NCI-H2196 (cell line): ENCODE data around the gene PRELID2.
"Not testable (repeated sequence)": the region's sequence is repeated elsewhere in the genome, so short reads cannot be mapped to it uniquely, and the experiment has no call there.

Experiments
- DNase-seq: peaks from one replicate; lab custom pipeline; 2025; ENCODE audit not compliant: unreplicated experiment; lab: John Stamatoyannopoulos, UW

The PRELID2 gene

DNA sequence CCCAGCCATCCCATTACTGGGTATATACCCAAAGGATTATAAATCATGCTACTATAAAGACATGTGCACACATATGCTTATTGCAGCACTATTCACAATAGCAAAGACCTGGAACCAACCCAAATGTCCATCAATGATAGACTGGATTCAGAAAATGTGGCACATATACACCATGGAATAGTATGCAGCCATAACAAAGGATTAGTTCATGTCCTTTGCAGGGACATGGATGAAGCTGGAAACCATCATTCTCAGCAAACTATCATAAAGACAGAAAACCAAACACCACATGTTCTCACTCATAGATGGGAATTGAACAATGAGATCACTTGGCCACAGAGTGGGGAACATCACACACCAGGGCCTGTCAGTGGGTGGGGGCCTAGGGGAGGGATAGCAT lies 36.6 kb downstream of the PRELID2 start:
- DNase-seq = not testable (repeated sequence)

DNA sequence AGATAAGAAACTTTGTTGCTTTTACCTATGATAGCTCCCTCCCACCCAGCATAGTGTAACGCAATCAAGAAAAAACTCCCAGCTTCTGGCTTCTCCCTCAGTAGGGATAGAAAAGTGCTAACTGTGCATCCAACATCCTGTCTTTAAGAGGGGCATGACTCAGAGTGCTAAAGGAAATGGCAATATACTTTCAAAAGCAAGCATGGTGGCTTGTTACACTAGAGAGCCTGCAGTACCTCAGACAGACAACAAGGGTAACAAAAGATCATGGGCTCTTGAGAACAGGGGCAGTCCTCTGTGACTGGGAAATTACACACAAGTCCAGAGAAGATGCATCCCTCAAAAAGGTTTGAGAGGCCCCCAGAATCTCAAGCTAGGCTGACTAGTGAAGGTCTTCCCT lies 37.8 kb downstream of the PRELID2 start:
- no peak for DNase-seq

DNA sequence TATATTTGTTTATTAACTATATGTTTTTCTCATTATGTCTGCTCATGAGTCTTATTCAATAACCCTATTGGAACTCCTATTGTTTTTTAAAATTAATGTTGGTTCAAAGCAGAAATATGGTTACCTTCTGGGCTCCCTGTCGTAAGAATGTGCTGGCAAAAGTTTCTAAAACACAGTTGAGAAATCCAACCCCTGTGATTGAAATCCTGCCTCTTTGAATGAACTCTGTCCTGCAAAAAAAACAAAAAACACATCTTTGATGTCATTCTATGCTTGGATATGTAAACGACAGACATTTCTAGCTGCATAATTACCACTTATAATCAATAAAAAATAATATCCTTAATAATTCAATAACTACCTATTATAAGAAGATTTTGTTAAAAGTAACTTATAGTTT lies 38.8 kb downstream of the PRELID2 start:
- DNase-seq = no peak

DNA sequence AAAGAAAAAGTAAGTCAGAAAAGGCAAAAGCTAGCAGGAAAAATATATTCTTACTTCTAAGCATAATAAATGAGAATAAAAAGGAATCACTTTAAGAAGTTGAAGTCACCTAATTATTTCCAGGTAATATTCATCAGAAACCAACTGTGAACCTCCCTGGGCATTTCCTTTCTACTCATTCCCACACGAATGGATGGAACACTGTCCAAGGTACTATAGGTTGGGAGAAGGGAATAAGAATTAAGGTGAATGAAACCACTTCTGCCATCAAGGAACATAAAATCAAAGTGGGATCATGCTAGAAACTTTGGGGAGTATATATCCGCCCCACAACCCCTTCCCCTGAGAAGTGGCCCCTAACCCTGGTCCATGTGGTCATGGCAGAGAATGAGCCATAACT lies 41.6 kb downstream of the PRELID2 start:
- DNase-seq = no peak

DNA sequence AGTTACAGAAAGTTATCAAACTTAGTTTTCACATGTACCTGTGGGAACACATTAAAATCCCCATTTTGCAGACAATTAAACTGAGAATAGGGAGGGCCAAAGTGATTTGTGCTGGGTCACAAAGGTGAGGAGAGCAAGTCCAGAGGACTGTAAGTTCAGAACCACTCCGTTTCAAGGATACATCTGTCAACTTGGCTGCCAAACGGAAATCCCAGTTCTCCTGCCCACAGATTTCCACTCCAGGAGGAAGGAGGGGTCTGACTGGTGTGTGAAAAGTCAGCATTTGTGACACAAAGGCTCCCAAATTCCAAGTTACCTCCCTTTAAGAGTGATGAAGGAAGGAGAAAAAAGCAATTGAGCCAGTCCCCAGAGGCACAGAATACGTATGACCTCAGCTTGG lies 42.3 kb downstream of the PRELID2 start:
- no peak for DNase-seq

DNA sequence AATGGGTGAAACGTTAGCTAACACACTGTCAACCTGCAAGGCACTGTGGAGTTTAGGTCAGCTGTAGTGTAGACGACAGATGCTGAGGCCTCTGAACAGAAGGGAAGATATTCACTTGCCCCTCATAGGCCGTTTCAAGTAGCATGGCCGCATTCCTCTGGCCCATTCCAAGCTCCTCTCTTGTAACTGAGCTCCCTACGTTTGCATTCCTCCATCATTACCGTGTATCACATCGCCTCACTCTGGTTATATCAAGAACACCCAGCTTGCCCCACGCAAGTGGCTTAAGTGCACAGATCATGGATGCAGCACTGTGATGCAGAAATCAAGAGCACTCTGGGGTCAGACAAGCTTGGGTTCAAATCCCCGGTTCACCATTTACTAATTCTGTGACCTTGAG lies 43.3 kb downstream of the PRELID2 start:
- DNase-seq = no peak

DNA sequence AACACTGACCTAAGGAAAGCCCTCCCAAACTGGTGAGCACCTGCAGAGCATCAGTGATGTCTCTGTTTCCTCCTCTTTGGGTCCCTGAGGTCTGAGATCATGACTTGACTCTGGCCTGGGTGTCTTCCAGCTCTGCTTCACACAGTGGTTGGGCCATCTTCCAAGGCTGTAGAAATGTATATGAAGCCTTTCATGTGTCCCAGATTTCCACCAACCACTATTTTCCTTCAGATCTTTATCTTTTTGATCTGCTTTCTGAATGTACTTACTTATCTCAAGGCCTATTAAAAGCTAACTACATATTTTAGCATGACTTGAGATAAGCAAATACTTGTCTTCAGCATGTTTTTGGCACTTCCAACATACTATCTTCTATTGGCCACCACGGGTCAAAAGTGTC lies 47.1 kb downstream of the PRELID2 start:
- no peak for DNase-seq

DNA sequence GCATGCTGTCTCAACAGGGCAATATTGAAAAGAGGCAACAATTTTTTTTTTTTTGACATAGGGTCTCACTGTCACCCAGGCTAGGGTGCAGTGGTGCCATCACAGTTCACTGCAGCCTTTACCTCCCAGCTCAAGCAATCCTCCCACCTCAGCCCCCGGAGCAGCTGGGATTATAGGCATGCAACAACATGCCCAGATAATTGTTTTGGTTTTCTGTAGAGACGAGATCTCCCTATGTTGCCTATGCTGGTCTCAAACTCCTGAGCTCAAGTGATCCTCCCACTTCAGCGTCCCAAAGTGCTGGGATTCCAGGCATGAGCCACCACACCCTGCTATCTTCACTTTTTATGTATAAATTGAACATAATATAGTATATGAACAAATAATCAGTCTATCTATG lies 47.6 kb downstream of the PRELID2 start:
- no peak for DNase-seq

DNA sequence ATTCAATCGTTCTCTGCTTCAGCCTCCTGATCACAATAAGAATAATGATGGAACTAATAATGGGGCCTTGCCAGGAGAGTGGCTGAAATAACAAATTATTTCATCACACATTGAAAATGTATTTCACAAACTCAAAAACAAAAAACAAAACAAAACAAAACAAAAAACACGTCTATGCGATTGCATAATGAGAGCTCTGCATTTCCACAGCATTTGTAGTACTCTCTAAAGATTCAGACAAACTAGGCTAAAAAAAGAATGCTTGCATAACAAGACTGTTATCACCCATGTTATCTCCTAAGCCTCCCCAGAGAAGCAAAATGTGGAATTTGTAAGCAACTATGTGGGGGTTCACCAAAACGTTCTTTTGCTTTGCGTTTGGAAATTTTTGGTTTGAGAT lies 48.1 kb downstream of the PRELID2 start:
- no peak for DNase-seq

DNA sequence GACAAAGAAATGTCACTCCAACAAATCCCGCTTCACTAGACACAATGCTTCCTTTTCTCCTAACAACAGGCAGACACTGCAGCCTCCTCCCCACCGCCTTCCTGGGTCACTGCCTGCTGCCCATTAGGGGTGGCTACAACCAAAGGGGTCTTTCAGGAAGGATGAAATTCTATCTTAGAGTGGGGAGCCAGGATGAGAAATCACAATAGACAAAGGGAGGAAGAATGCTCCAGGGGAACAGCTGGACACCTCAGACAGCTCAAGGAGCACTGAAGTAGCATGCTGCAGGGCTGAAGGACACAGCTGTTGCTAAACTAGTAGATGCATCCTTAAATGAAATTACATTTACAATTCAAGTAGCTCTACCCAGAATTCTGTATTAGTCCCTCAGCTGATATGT lies 54.2 kb downstream of the PRELID2 start:
- no peak for DNase-seq

DNA sequence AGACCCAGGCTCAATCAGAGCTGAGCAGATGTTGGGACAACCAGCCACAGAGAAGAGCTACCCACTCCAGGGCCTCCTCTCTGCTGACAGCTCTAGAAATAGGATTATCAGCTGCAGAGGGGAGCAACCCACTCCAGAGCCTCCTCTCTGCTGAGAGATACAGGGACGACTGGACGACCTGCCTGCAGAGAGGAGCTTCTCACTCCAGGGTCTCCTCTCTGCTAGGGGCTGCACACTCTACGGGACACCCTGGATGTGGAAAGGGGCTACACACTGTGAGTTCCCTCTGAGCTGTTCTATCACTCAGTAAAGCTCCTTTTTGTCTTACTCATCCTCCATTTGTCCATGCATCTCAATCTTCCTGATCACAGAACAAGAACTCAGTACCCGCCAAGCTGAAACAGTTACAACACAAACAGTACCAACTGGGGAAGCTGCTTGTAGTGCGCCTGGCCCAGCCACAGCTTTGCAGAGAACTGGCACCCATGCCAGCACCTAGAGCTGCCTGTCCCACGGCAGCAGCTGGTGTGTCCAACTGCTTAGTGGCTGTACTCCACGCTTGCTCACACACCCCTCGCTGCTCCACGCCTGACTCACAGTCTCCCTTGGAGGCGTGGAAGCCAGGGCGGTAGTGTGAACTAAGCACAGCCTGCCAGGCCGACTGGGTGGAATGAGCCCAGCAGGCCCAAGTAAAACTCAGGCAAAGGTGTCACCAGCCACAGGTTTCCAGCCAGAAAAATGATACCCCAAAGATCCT lies 56.8 kb downstream of the PRELID2 start:
- DNase-seq = no peak

DNA sequence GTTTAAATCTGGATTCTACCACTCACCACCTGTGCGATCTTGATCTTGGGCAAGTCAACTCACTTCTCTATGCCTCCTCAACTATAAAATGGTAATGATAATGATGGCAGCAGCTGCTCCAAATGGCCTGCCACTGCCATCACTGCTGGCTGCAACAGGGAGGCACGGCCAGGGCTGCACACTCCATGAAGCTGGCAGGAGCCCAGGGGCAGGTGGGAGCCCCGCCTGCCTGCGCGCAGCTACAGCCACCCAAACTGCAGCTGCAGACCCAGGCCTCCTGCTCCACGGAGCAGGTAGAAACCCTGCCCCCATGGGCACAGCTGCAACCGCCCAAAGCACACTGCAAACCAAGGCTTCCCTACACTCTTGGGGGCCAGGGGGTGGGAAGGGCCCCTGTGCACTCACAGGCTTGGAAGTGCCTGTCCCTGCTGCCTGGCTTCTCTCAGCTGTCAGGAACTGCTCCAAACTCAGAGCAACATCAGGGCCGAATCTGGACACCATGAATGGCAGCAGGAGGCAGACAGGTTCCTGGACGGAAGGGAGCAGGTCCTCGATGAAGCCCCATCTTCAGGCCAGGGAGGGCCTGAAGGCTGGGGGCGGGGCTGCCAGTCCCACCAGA lies 57.6 kb downstream of the PRELID2 start:
- DNase-seq = no peak

DNA sequence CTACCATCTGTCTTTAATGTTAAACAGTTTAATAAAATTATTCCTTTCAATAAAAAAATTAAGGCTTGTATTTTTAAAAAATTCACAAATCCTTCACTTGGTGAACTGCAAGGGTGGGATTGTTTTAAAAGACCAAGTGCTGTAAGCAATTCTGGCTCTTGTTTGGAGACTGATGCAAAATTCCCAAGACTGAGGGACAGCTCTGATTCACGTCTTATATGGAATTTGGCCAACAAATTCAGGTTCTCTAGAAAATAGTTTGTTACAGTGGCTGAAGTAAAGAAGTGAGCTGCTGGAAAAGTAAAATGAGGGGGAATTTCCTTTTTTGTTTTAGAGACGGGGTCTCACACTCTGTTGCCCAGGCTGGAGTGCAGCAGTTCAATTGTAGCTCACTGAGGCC lies 58.3 kb downstream of the PRELID2 start:
- no peak for DNase-seq

DNA sequence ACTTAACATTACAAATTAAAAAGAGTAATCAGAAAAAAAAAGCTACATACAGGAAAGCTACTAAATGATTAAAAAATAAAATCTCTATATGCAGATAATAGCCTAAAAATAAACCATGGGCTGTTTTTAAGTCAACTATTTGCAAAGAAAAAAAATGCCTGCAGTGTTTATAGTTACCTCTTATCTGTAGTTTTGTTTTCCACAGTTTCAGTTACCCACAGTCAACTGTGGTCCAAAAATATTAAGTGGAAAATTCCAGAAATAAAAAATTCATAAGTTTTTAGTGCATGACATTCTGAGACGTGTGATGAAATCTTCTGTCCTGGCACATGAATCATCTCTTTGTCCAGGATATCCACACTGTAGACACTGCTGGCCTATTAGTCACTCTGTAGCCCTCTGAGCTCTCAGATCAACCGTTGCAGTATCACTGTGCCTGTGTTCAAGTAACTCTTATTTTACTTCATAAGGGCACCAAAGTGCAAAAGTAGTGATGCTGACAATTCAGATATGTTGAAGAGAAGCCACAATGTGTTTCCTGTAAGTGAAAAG lies 59.2 kb downstream of the PRELID2 start:
- DNase-seq = no peak

DNA sequence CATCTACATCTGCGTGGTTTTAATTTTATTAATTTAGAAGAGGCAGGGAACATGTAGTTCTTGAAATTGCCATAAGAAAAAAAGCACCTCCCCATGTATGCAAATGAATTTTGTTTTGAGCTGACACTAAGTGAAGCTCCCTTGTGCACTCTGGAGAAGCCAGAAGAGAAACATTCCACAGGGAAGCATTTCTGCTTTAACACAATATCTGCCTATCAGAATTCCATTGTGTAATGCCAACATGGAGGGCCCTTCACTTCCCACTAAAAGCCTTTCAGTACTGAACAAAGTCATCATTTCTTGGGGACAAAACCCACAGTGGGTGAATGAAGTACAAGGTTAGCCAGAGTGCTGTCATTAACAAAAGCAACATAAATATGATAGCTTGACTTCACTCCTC lies 59.7 kb downstream of the PRELID2 start:
- DNase-seq = no peak

DNA sequence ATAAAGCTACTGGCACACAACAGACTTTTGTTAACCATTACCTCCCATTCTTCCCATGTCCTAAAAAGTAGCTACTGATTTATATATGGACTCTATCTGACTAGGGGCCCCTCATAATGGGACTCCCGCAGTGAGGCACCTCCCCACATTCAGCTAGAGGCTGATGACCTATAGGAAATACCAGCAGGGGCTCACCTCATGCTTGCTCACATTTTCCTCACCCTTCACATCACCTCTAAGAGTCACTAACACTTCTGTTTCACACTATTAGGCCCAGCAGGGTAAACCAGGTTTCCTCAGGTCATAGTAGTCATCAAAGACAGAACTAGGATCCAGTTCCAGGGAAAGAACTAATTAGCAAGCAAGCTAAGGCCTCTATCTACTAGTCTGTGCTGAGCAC lies 60.7 kb downstream of the PRELID2 start:
- DNase-seq = no peak

DNA sequence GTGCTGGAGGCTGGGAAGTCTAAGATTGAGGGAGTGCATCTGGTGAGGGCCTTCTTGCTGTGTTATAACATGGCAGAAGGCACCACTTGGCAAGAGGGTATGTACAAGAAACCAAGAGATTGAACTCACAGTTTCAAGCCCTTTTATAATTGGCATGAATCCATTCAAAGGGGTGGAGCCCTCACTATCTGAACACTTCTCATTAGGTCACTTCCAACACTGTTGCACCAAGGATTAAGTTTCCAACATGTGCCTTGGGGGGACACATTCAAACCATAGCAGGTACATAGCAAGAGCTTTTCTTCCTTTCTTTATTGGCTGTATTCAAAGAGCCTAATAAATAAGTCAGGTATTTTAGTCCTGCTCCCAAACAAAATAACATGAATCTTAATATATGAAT lies 62.7 kb downstream of the PRELID2 start:
- no peak for DNase-seq

DNA sequence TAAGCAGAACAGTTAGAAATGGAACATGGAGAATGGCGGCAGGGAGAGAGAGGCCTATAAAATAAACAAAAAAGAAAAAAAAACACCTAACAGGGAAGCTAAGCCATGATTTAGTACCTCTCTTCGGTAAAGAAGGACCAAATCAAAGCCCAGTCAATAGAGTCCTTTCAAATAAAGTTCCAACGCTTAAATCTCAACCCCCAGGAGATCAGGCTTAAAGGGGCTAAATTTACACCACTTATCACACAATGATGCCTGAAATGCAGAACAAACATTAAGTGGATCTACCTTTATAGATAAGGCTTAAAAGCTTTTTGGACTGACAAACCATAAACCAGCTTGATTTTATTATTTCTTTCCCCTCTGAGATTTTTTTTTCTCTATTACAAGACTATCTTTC lies 66.3 kb downstream of the PRELID2 start:
- DNase-seq = no peak

DNA sequence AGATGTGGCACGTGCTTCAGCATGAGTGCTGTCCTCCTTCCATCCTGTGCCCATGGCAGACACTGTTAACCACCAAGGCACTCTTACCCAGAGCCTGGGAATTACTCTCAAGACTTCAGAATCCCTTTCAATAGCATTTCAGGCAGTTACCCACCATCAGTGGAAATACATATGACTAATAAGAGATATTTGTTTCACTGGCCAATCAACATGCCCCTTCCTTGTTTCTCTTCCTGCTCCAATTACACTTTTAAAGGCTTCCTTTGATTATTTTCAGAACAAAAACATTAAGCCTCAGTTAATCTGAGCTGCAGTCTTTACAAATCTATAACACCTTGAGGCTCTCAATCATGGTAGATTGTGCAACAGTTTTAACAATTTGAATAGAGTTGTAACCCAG lies 70.8 kb downstream of the PRELID2 start:
- DNase-seq = no peak

DNA sequence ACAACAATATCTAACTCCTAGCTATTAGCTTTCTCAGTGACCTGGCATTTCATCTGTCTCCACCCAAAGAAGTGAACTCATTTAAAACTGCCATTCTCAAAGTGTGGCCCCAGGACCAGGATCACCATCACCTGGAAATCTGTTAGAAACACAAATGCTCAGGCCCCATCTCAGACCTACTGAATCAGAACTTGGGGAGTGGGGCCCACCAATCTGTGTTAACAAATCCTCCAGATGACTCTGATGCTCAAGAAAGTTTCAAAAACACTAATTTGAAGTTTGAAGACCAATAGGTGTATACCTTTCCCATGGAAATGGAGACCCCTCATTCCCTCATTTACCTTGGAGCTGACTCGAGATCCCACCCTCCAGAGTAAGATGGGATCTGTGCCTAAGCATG lies 72.3 kb downstream of the PRELID2 start:
- DNase-seq = no peak

DNA sequence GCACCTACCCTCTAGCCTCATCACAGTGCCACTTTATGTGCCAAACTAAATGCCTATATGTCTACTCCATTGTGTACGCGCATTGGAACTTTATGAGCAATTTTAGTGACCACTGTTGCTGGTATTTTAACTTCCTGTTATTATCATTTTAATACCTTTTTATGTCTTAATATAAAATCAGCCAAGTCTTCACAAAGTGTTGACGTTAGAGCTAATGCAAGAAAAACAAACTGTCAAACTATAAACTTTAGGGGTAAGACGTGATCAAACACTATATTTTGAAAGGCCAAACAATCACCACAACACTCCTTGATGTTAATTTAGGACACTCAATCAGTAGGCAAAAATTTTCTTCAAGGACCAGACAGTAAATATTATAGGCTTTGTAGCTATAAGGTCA lies 73.9 kb downstream of the PRELID2 start:
- no peak for DNase-seq

DNA sequence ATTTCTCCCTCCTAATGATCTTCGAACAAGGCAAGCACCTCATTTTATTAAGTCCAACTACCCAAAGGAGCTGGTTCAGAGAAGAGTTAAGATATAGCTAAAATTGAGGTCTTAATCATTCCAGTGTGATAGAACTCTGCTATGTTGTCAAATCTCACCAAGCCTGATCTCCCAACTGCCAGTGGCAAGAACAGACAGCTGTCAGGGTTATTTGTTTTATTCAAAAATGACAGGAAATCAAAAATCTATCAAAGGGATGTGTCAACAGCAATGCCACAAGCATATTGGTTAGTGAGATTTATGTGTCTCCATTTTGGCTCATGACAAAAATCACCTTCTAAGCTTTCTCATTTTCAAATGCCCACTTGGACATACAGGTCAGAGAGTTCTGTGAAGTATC lies 74.5 kb downstream of the PRELID2 start:
- DNase-seq = no peak

DNA sequence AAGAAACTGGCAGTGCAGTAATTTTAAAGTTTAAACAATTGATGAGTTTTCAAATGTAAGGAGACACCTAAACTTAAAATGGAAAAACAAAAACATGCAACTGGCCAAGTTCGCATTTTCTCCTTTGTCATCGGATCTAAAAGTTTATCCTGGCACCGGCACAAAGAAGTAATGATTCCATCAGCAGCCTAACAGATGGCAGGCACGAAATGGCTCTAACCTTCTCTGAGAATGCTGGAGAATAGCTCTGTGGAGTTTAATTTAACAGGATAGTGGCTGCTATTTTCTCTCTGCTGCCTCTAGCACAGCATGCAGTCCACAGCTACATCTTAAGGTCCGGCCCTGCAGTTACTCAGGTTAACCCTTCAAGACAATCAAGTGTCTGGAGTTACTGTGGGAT lies 82.2 kb downstream of the PRELID2 start:
- no peak for DNase-seq
